Measurements from ENCODE around the gene DHCR24. TPM values are rescaled to one million over a fixed set of nuclear protein-coding genes. Genes with fewer than 3 reads are reported as not detected.

Gene DHCR24
- polyA plus RNA-seq, 1 experiment = 60.5 TPM

GRCh38 chr1:54885807-54886723, 930 bp downstream of the DHCR24 start:
- Histone ChIP-seq H3K4me3 (ENCODE audit: low read depth, low read length) (peak overlapping the region; percentile 90), H3K27me3 (ENCODE audit: control insufficient read depth, insufficient read depth, low read length) (peaks cover 4% of the 10 kb centered on the region), H3K9me3 (ENCODE audit: control insufficient read depth, insufficient read depth, low read length) (no peaks in the 10 kb centered on the region; the same call in 1 of the 2 replicates), H3K27ac (ENCODE audit: low read depth, low read length) (no peak overlapping the region)
- ChIA-PET CTCF (interaction anchor here (1.3 kb wide), 1 partner anchor 110 kb away, joined by 3 read pairs; no protein-coding TSS in a partner anchor), POLR2A (interaction anchor here (0.9 to 2.1 kb wide), 4 partner anchors 14 to 59 kb away, joined by 3 to 15 read pairs (median 6); no protein-coding TSS in a partner anchor)
- no peak for TF ChIP-seq CTCF (IDR thresholded peaks at IDR 0.05; ENCODE audit: low read depth, low read length)
- no peak for DNase-seq (ENCODE audit: low read depth, low spot score)

- POLR2A ChIA-PET = interaction anchor here (2.1 kb wide), 1 partner anchor 34 kb away, joined by 7 read pairs; no protein-coding TSS in a partner anchor
- peak overlapping the region; percentile 4; the same call in 1 of the 2 replicates for H3K4me3 ChIP-seq (ENCODE audit: low read depth, low read length)
- TF ChIP-seq CTCF (IDR thresholded peaks at IDR 0.05; ENCODE audit: low read depth, low read length) = no peak
Measured at GRCh38 chr1:54885237-54885679, 1.7 kb downstream of the DHCR24 start.

GRCh38 chr1:54884768-54885167, 2.2 kb downstream of the DHCR24 start:
- CTCF ChIA-PET = interaction anchor here (1.3 to 3.1 kb wide), 2 partner anchors 60 to 111 kb away, joined by 3 to 8 read pairs; no protein-coding TSS in a partner anchor
- no peak for DNase-seq (ENCODE audit: low read depth, low spot score)
- POLR2A ChIA-PET = no interaction called here
- Histone ChIP-seq H3K27me3 (ENCODE audit: control insufficient read depth, insufficient read depth, low read length) (peaks cover 2% of the 10 kb centered on the region), H3K27ac (ENCODE audit: low read depth, low read length) (no peak overlapping the region), H3K4me3 (ENCODE audit: low read depth, low read length) (no peak overlapping the region), H3K9me3 (ENCODE audit: control insufficient read depth, insufficient read depth, low read length) (no peaks in the 10 kb centered on the region; the same call in 1 of the 2 replicates)
- TF ChIP-seq CTCF (IDR thresholded peaks at IDR 0.05; ENCODE audit: low read depth, low read length) = no peak

More at GRCh38 chr1:54885237-54885679, 1.7 kb downstream of the DHCR24 start:
- Histone ChIP-seq H3K27me3 (ENCODE audit: control insufficient read depth, insufficient read depth, low read length) (peaks cover 4% of the 10 kb centered on the region), H3K9me3 (ENCODE audit: control insufficient read depth, insufficient read depth, low read length) (no peaks in the 10 kb centered on the region; the same call in 1 of the 2 replicates), H3K27ac (ENCODE audit: low read depth, low read length) (no peak overlapping the region)
- no peak for DNase-seq (ENCODE audit: low read depth, low spot score)
- CTCF ChIA-PET = interaction anchor here (1.3 to 3.1 kb wide), 2 partner anchors 60 to 111 kb away, joined by 3 to 8 read pairs; no protein-coding TSS in a partner anchor

GRCh38 chr1:54884135-54884586, 2.8 kb downstream of the DHCR24 start:
- H3K9me3 ChIP-seq (ENCODE audit: control insufficient read depth, insufficient read depth, low read length) = no peaks in the 10 kb centered on the region; the same call in 1 of the 2 replicates
- H3K27ac ChIP-seq (ENCODE audit: low read depth, low read length) = no peak overlapping the region
- peak; percentile 41 for DNase-seq (ENCODE audit: low read depth, low spot score)
- POLR2A ChIA-PET = interaction anchor here (0.8 kb wide), 1 partner anchor 26 kb away, joined by 3 read pairs; no protein-coding TSS in a partner anchor
- H3K4me3 ChIP-seq (ENCODE audit: low read depth, low read length) = no peak overlapping the region
- no peak for TF ChIP-seq CTCF (IDR thresholded peaks at IDR 0.05; ENCODE audit: low read depth, low read length)
- CTCF ChIA-PET = interaction anchor here (1.2 to 3.1 kb wide), 2 partner anchors 10 to 61 kb away, joined by 3 to 8 read pairs; no protein-coding TSS in a partner anchor
- no peaks in the 10 kb centered on the region for H3K27me3 ChIP-seq (ENCODE audit: control insufficient read depth, insufficient read depth, low read length)

Data from AG04450 (cell line).